ENCODE results near the gene LAIR1.

DNA sequence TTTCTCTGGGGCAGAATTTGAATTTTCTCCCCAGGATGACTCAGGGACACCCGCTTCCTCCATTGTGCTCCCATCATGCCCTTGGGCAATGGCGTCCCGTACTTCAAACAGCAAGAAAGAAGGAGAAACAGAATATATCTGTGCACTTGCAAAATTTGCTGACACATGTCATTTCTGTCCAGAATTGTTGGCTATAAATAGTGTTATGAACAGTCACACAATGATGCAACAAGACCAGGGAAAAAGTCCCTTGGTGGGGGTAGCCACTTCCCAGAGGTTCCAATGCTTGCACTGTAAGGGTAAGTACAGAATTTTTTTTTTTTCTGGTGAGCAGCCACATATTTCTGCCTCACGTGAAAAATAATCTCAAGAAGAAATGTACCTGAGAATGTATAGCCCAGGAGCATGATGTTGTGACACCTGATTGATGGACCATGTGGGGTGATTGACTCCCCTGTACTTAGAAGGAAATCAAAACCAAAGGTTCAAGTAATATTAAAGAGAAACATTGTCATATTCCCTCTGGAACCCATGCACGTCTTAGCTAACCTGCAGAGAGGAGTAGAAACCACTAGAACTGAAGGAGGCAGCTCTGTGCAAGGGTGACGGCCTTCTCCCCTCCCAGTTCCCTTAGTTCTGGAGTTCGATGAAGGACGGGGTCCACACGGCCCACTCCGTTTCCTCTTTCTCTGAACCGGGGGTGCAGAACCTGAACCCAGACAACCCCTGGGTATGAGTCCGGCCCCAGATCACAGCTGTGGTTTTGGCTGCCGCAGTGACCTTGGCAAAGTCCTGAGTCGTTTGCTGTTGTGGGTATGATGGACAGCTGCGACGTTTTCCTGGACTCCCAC lies 9.3 kb upstream of the LAIR1 start:
- TF ChIP-seq, protein P1, sequence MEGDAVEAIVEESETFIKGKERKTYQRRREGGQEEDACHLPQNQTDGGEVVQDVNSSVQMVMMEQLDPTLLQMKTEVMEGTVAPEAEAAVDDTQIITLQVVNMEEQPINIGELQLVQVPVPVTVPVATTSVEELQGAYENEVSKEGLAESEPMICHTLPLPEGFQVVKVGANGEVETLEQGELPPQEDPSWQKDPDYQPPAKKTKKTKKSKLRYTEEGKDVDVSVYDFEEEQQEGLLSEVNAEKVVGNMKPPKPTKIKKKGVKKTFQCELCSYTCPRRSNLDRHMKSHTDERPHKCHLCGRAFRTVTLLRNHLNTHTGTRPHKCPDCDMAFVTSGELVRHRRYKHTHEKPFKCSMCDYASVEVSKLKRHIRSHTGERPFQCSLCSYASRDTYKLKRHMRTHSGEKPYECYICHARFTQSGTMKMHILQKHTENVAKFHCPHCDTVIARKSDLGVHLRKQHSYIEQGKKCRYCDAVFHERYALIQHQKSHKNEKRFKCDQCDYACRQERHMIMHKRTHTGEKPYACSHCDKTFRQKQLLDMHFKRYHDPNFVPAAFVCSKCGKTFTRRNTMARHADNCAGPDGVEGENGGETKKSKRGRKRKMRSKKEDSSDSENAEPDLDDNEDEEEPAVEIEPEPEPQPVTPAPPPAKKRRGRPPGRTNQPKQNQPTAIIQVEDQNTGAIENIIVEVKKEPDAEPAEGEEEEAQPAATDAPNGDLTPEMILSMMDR (IDR thresholded peaks at IDR 0.05) = no peak
- TF ChIP-seq POLR2A (IDR thresholded peaks at IDR 0.05) = no peak
